Measurements from ENCODE around the gene CDX2. TPM values are rescaled to one million over a fixed set of nuclear protein-coding genes. Genes with fewer than 3 reads are reported as not detected.
"Not testable (repeated sequence)": the region's sequence is repeated elsewhere in the genome, so short reads cannot be mapped to it uniquely, and the experiment has no call there.

The CDX2 gene
- total and polyA plus RNA-seq, 5 experiments from 2014 or later, result not detected

- H3K27me3 Mint-ChIP-seq, result peaks cover 45 to 95% (median 68%) of the 10 kb centered on the region in 5 donors
- H3K36me3 Mint-ChIP-seq, result no peaks in the 10 kb centered on the region
- H3K4me1 Mint-ChIP-seq, result peaks cover 13 to 38% (median 31%) of the 10 kb centered on the region in 4 donors
- DNase-seq, result no peak
- H3K27ac Mint-ChIP-seq, result no peak overlapping the region
- peak overlapping the region in 4 of 10 donors; percentile 48 to 59 (median 56) for H3K4me3 Mint-ChIP-seq
- ATAC-seq, result no peak
- POLR2A ChIA-PET, result no interaction called here
- H3K9me3 Mint-ChIP-seq, result no peaks in the 10 kb centered on the region
Measured at GRCh38 chr13:27966641-27967202, 2.4 kb downstream of the CDX2 start.

- POLR2A ChIA-PET, result no interaction called here
- H3K27me3 Mint-ChIP-seq, result peaks cover 48 to 95% (median 67%) of the 10 kb centered on the region in 5 donors
- peak overlapping the region in 4 of 10 donors; percentile 22 to 45 (median 36) for H3K4me3 Mint-ChIP-seq
- no peaks in the 10 kb centered on the region for H3K9me3 Mint-ChIP-seq
- no peak overlapping the region for H3K27ac Mint-ChIP-seq
- ATAC-seq (no peak), DNase-seq (no peak)
- peaks cover 17 to 38% (median 35%) of the 10 kb centered on the region in 4 donors for H3K4me1 Mint-ChIP-seq
- no peaks in the 10 kb centered on the region for H3K36me3 Mint-ChIP-seq
Measured at GRCh38 chr13:27965740-27966640, 3.1 kb downstream of the CDX2 start.

DNA sequence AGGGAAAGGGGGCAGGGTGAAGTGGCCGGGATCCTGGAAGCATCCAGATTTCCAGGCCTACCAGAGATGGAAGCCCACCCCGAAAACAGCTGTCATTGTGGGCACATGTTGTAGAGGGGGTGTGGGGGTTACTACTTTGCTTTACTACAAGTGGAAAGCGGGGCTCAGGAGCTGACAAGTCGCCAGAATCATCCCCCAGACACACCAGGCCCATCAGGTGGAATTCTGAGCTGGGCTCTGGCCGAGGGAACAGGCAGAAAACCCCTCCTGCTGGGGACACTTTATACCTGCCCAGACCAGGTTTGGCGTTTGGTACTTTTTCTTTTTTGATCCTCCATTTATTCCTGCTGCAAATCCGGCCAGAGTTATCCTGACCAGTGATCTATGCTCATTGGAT lies 3.8 kb downstream of the CDX2 start:
- POLR2A ChIA-PET, result interaction anchor here (0.5 kb wide), 1 partner anchor 9 kb away, joined by 3 read pairs; no protein-coding TSS in a partner anchor
- H3K4me1 Mint-ChIP-seq, result peaks cover 17 to 38% (median 32%) of the 10 kb centered on the region in 4 donors

DNA sequence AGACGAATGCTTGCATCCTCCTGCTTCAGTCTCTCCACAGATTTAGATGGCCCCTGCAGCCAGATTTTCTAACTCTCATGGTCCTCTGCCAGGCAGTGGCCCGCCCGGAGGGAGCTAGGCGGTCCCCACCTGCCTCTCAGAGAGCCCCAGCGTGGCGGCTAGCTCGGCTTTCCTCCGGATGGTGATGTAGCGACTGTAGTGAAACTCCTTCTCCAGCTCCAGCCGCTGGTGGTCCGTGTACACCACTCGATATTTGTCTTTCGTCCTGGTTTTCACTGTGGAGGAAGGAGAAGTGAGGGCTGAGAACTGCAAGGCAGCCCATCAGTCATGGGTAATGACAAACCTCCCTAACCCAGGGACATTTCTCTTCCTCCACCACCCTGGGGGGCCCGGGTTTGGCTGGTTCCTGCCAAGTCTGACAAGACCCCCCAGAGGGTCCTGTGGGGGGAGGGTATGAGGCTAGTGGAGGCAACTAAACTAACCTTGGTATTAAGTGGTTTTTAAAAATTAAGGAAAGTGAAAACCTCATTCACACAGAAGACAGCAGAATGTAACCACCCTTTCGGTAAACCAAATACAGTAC lies 4.3 kb downstream of the CDX2 start:
- Mint-ChIP-seq H3K4me3 (no peak overlapping the region), H3K36me3 (no peaks in the 10 kb centered on the region), H3K9me3 (no peaks in the 10 kb centered on the region), H3K27ac (no peak overlapping the region), H3K4me1 (peaks cover 17 to 40% (median 33%) of the 10 kb centered on the region in 4 donors), H3K27me3 (peaks cover 46 to 94% (median 63%) of the 10 kb centered on the region in 5 donors)
- POLR2A ChIA-PET, result interaction anchor here (0.5 to 0.7 kb wide), 2 partner anchors 9 to 986 kb away, joined by 3 to 5 read pairs; no protein-coding TSS in a partner anchor
- DNase-seq (peak in 1 of 10 donors; percentile 7), ATAC-seq (no peak)

More for the DNA sequence above, 3.8 kb downstream of the CDX2 start:
- H3K27me3 Mint-ChIP-seq, result peaks cover 44 to 94% (median 62%) of the 10 kb centered on the region in 5 donors
- H3K4me3 Mint-ChIP-seq, result no peak overlapping the region
- DNase-seq (no peak), ATAC-seq (no peak)
- no peak overlapping the region for H3K27ac Mint-ChIP-seq
- H3K9me3 Mint-ChIP-seq, result no peaks in the 10 kb centered on the region
- H3K36me3 Mint-ChIP-seq, result no peaks in the 10 kb centered on the region

GRCh38 chr13:27964206-27964605 lies 4.9 kb downstream of the CDX2 start:
- Mint-ChIP-seq H3K27me3 (peaks cover 40 to 93% (median 61%) of the 10 kb centered on the region in 5 donors), H3K4me1 (peaks cover 14 to 34% (median 26%) of the 10 kb centered on the region in 4 donors)
- H3K9me3 Mint-ChIP-seq, POLR2A ChIA-PET, H3K4me3 Mint-ChIP-seq, H3K27ac Mint-ChIP-seq, ATAC-seq, DNase-seq, H3K36me3 Mint-ChIP-seq: not testable (repeated sequence)

- POLR2A ChIA-PET, result no interaction called here
- no peak overlapping the region for H3K27ac Mint-ChIP-seq
Measured at GRCh38 chr13:27963491-27963890, 5.6 kb downstream of the CDX2 start.

DNA sequence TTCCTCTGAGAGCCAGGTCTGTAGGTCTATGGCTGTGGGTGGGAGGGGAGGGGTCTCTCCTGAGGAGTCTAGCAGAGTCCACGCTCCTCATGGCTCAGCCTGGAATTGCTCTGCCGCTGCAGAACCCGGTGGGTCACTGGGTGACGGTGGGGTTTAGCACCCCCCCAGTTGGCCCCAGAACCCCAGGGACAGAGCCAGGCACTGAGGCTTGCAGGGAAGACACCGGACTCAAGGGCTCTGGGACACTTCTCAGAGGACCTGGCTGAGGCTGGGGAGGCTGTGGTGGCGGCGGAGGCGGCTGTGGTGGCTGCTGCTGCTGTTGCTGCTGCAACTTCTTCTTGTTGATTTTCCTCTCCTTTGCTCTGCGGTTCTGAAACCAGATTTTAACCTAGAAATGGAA lies 6.1 kb downstream of the CDX2 start:
- POLR2A ChIA-PET, result no interaction called here
- DNase-seq, result no peak
- Mint-ChIP-seq H3K36me3 (no peaks in the 10 kb centered on the region), H3K9me3 (no peaks in the 10 kb centered on the region), H3K4me3 (no peak overlapping the region), H3K4me1 (peaks cover 12 to 31% (median 22%) of the 10 kb centered on the region in 4 donors), H3K27me3 (peaks cover 41 to 95% (median 69%) of the 10 kb centered on the region in 5 donors), H3K27ac (peak overlapping the region in 1 of 10 donors; percentile 48)
- no peak for ATAC-seq

More at GRCh38 chr13:27963491-27963890, 5.6 kb downstream of the CDX2 start:
- H3K4me1 Mint-ChIP-seq, result peaks cover 13 to 32% (median 23%) of the 10 kb centered on the region in 4 donors
- no peak for ATAC-seq
- no peaks in the 10 kb centered on the region for H3K36me3 Mint-ChIP-seq
- DNase-seq, result no peak
- no peaks in the 10 kb centered on the region for H3K9me3 Mint-ChIP-seq
- no peak overlapping the region for H3K4me3 Mint-ChIP-seq
- peaks cover 42 to 94% (median 65%) of the 10 kb centered on the region in 5 donors for H3K27me3 Mint-ChIP-seq

DNA sequence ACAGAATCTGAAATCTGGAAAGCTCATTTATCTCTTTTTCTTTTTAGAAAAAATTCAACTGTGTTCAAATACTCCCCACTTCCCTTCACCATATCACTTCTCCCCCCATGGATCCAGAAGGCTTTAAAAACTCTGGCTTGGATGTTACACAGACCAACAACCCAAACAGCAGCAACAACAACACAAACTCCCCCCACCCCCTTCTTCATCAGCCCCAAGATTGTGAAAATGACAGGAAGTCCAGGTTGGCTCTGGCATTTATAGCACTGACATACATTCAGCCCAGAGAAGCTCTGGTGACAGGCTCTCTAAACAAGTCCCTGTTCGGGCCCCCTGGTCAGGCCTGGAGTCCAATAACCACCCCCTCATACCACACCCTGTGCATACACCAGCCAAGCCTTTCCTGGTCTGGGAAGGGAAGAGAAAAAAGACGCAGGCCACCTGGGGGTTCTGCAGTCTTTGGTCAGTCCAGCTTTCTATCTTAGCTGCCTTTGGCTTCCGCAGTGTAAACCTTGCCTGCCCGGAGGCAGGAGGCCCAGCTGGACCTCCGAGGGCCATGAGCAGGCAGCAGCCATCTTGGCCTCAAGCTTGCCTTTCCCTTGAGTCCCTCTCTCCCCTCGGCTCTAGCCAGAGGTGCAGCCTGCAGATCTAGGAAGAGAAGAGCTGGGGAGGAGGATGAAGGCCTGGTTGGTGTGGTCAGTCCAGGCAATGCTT lies 6.8 kb downstream of the CDX2 start:
- POLR2A ChIA-PET, result no interaction called here
- DNase-seq (no peak), ATAC-seq (no peak)
- Mint-ChIP-seq H3K9me3 (no peaks in the 10 kb centered on the region), H3K27ac (peak overlapping the region in 1 of 10 donors; percentile 48), H3K4me1 (peaks cover 7 to 24% (median 15%) of the 10 kb centered on the region in 4 donors), H3K27me3 (peaks cover 39 to 95% (median 66%) of the 10 kb centered on the region in 5 donors), H3K36me3 (no peaks in the 10 kb centered on the region), H3K4me3 (peak overlapping the region in 6 of 10 donors; percentile 6 to 69 (median 41))

DNA sequence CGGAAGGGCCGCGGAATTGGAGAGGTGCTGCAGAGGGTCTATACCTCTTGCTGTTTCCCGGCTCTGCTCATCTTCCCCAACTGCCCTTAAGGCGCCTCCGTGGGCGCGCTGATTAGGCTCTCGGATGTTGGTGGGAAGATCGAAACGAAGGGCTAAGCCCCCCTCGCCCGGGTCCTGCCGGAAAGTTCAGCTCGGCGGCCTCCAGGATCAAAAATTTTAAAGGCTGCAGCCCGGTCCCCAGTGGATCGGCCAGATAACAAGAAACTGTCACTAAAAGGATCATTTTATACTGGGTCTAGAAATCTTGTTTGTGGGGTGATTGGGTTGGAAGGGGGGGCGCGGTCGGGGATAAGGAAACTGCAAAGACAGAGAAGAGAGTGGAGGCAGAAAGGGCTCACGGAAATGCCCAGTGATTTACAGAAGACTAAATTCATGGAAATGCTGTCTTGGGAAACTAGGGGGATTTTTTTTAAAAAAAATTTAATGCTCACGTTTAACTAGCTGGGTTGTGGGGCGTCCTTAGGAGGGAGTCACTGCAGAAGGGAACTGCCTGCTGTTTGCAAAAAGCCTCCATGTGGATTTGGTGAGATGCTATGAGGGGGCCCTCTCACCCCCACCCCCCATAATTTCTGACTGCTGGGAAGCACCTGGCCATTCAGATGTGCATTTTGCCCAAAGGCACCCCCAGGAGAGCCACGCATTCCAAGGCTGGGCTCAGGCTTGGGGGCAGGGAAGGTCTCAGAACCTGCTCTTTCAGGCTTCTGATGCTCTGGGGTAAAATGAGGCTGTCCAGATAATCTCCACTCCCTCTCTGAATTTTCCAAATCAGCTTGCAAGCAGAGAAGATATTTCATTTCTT lies 7.7 kb downstream of the CDX2 start:
- no peaks in the 10 kb centered on the region for H3K9me3 Mint-ChIP-seq
- no peak for DNase-seq
- H3K4me1 Mint-ChIP-seq, result peaks cover 5 to 20% (median 10%) of the 10 kb centered on the region in 4 donors
- peaks cover 42 to 87% (median 67%) of the 10 kb centered on the region in 5 donors for H3K27me3 Mint-ChIP-seq
- POLR2A ChIA-PET, result no interaction called here
- no peaks in the 10 kb centered on the region for H3K36me3 Mint-ChIP-seq
- H3K27ac Mint-ChIP-seq, result peak overlapping the region in 1 of 10 donors; percentile 40
- peak overlapping the region in 9 of 10 donors; percentile 14 to 68 (median 42) for H3K4me3 Mint-ChIP-seq
- ATAC-seq, result peak; percentile 8 to 30

DNA sequence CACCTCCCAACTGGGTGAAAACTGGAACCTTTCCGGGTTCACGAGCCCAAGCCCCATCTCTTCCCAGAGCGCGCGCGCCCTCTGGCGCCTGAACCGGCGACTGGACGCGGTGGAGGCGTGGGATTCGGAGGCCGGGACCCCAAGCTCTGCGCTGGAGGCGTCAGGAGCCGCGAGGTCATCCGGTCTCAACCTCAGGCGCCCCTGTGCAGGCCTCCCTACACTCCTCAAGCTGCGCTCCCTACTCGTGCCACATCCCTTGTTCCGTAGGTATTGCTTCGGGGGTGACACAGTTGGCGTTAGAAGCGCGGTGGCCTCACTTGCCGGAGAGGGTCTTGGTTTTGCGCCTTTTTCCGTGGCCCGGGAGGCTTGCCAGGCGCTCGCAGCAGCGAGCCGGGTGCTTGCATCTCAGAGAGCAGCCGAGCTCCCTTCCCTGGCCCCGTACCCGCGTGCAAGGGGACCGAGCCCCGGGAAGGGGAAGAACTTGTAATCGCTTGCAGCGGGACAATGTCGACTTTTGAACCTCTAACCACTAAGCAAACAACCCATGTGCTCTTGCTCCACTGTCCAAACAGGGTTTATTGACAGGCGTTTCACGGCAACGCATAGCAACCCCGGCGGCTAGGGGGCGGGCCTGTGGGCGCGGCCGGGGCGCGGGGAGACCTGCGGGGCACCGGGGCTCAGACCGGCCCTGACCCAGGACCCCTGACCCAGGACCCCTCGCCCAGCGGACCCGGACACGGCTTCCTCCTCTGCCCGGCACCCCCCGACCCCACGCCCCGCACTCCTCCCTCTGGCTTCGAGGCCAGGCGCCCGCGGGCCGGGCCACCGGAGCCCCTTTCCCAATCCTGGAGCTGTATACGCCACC lies 8.5 kb downstream of the CDX2 start:
- H3K27ac Mint-ChIP-seq, result no peak overlapping the region
- peaks cover 0 to 16% (median 6%) of the 10 kb centered on the region in 4 donors for H3K4me1 Mint-ChIP-seq
- no peaks in the 10 kb centered on the region for H3K36me3 Mint-ChIP-seq
- peaks cover 41 to 86% (median 67%) of the 10 kb centered on the region in 5 donors for H3K27me3 Mint-ChIP-seq
- peak overlapping the region; percentile 31 to 75 (median 62) for H3K4me3 Mint-ChIP-seq
- H3K9me3 Mint-ChIP-seq, result no peaks in the 10 kb centered on the region
- DNase-seq (peak in 1 of 10 donors; percentile 5), ATAC-seq (peak; percentile 42 to 53)
- POLR2A ChIA-PET, result no interaction called here

- Mint-ChIP-seq H3K4me3 (peak overlapping the region in 7 of 10 donors; percentile 31 to 75 (median 59)), H3K9me3 (no peaks in the 10 kb centered on the region), H3K27ac (no peak overlapping the region), H3K36me3 (no peaks in the 10 kb centered on the region), H3K27me3 (peaks cover 38 to 86% (median 67%) of the 10 kb centered on the region in 5 donors), H3K4me1 (peaks cover 0 to 18% (median 7%) of the 10 kb centered on the region in 4 donors)
- DNase-seq (no peak), ATAC-seq (no peak)
- POLR2A ChIA-PET, result no interaction called here
Measured at GRCh38 chr13:27959976-27960361, 9.1 kb downstream of the CDX2 start.
